ENCODE data around the gene PMPCA.

Gene PMPCA
- total RNA-seq = 72.0 to 76.6 reads per million in 2 donors

DNA sequence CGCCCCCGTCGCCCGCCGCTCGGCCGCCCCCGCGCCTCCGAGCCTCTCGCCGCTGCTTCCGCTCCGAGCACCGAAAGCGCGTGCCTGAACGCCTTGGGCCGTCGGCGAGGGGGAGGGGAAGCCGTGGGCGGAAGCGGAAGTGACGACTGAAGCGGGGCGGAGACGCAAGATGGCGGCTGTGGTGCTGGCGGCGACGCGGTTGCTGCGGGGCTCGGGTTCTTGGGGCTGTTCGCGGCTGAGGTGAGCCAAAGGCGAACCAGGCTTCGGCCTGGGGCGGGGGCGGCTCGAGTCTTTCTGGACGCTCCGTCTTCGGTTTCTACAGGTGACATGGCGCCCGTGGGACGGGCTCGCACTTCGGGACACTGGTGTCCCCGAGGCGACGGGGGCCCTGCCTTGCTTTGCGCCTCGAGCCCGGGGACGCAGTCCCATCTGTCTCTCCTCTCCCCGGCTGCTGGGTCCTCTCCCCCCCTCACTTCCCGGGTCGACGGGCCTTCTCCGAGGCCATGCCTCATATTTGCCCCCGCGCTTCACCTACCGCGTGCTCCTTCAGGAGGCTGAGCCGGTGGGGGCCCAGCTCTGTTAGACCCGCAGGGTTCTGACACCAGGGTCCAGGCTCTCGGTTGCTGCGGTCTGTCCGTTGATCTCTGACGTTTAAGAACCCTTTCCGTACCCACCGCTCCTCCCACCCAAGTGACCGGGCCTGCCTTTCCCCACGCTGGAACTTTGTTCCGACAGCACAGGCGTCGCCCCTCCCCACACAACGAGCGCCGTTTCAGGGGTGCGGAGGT is at the start of gene PMPCA, which contains the start of gene ENTR1:
Gene PMPCA (plus strand): TSS at position 159 of the 788 bp plus-strand sequence. CDS start 11 bp downstream, at position 170.
Gene ENTR1 (minus strand): TSS at position 115 of the 788 bp plus-strand sequence. CDS start 217 bp downstream, outside the sequence.
- DNase-seq = peak; percentile 87

DNA sequence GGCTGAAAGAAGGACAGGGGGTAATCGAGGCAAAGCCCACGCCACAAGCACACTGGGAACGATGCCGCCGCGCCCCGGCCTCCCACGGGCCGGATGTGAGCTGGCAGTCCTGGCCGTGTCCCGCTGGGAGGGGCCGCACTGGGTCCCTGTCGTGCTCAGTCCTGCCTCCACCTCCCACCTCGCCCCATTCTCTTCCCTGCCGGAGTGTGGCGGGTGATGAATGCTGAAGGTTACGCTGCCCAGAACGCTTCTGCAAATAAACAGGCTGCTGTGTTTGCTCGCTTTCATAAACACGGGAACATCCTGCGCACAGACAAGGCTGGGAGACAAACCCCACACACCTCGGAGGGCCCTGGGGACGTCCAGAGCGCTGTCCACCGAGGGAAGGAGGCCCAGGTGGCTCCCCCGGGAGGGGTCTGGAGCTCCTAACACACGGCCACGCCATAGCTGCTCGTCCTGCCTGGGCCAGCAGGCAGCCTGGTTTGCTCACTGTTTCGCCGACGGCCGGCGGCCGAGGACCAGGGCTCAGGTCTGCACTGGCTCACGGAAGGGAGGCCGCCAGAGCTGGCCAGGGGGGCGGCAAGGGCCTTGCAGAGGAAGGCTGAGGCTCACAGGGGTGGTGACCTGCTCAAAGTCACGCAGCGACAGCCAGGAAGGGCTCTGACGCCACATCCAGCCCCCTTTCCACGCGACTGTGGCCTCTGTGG is 49.3 kb upstream of the PMPCA start:
- DNase-seq = no peak

GRCh38 chr9:136361754-136362449 is 48.6 kb upstream of the PMPCA start:
- no peak for DNase-seq

DNA sequence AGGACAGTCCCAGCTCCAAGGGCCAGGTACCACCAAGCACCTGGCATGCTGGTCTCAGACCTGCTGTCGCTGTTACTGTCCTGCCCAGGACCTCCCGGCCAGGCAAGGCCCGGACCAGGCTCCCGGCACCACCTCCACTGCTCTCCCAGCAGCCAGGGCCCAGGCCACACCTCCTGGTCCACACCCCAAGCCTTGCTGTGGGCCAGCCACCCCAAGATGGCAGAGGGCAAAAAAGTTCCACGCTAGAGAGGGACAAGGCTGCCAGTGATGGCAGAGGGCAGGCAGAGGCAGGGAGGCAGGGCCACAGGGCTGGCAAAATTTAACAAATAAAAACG is 48.0 kb upstream of the PMPCA start:
- DNase-seq = no peak

DNA sequence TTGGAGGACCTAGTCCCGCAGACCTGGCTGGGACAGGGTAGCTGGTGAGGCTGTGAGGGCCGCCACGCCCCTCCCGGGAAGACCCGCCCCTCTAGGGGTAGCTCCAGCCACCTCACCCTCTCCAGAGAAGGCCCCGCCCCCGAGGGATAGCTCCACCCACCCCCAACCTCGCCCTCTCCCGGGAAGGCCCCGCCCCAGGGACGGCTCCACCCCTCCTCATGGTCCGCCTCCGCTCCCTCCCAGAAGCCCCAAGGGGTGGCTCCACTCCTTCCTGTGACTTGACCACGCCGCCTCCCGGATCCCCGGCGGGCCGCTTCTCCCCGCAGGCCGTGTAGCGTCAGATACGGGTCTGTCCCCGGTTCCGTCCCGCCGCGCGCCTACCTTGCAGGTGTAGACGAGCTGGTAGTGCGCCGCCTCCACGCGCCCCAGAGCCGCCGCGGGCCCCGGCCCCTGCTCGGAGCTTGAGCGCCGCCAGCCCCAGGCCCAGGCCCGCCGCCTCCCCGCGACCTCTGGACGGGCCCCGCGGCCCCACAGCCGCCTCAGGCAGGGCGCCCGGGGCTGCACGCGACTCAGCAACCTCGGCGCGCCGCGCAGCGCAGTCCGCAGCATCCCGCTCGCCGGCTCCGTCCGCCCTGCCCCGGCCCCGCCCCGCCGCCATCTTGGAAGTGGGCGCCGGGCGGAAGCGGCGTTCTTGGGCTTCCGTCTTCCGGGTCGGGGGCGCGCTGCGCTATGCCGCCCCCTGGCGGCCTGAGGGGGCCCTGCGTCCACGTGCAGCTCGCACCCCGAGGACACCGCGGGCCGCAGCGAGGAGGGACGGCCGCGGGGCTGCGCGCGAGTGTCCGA is 47.1 kb upstream of the PMPCA start, which contains the start of gene DNLZ:
Gene DNLZ (minus strand): TSS at position 639 of the 843 bp plus-strand sequence. CDS start 30 bp downstream, at position 609.
- DNase-seq = peak; percentile 78

DNA sequence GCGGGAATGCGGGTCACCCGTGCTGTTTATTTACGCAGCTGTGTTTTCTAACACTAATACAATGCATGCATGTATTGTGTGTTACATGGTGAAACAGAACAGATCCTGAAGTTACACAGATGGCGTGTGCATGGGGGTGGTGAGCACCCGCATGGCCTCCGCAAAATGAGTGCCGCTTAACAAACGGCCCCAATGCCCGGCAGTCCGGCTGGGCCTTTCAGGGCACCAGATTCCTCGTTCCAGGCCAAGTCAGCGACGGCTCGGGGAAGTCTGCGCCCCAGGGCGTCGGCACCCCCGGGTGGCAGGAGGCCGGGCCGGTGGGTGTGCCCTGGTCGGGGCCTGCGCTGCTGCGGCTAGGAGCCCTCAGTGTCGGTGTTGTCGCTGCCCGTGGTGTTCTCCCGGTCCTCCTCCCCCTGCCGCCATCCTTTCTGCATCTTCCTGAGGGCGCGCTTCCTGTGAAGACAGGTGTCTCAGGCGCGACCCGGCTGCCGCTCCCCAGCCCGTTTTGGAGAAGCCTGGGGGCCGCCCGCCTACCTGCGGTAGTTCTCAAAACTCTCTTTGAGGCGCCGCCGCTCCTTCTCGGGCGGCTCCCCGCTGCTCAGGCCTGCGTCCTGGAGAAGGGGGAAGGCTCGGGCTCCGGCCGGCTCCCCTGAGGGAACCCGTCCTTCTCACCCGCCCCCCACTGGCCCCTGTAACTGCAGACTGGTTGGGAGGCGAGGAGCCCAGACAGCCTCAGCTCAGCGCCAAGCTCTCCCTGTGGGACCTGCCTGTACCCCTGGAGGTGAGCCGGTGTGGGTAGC is 46.3 kb upstream of the PMPCA start:
- DNase-seq = no peak

DNA sequence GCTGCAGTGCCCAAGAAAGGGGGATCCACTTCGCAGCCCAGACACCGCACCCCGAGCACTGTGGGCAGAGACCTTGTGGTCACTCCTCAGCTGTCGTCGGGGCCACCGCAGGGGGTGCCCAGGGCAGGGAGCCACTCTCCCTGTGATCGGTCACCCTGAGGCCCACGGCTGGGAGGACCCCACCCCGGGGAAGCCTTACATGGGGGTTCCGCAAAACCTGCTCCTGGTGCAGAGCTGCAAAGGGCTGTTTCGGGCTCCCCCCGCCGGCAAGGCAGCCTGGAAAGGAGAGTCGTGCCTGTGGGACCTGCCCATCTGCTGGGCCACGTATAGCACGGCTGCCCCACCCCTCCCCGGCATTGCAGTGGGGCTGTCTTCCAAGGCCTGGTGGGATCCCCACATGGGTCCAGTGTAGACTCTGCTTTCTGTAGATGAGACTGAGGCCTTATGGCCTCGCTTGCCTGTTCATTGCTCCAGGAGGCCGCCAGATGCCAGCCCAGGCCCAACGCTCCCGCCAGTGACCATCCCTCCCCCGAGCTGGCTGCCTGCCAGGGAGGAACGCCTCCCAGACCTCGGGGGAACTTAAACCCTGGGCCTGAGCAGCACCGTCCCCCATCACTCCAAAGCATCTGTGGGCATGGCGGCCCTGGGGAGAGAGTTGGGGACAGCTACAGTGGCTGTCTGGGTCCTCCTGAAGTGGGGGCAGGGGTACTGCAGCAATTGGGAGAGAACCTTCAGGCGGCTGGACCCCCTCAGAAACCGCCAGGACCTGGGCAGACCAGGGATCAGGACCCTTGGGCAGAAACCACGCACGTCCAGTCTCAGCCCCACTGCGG is 45.3 kb upstream of the PMPCA start:
- DNase-seq = no peak

GRCh38 chr9:136365775-136366222 is 44.7 kb upstream of the PMPCA start:
- DNase-seq = no peak

GRCh38 chr9:136366826-136367225 is 43.6 kb upstream of the PMPCA start:
- DNase-seq = no peak

- no peak for DNase-seq
These were observed 42.9 kb upstream of the PMPCA start for GRCh38 chr9:136367296-136368145.

GRCh38 chr9:136368190-136368589 is 42.3 kb upstream of the PMPCA start:
- DNase-seq = no peak

DNA sequence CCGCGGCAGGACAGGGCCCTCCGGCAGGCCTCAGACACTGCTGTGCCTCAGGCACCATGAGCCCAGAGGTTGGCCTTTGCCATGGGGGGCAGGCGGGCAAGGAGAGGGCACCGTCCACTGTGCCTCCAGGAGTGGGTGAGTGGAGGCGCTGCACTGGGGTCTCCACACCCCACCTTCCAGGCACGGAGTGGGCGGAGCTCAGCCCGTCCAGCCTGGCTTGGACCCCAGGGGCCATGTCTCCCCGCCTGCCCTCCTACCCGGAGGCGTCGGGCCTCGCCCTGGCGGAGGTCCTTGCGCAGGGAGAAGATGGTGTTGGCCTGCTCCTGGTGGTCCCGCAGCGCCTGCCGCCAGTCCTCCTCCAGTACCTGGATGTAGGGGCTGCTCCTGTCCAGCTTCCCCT is 40.4 kb upstream of the PMPCA start:
- DNase-seq = no peak

- no peak for DNase-seq
These were observed 39.5 kb upstream of the PMPCA start for GRCh38 chr9:136370687-136371532.

GRCh38 chr9:136371533-136371880 is 39.0 kb upstream of the PMPCA start:
- no peak for DNase-seq

DNA sequence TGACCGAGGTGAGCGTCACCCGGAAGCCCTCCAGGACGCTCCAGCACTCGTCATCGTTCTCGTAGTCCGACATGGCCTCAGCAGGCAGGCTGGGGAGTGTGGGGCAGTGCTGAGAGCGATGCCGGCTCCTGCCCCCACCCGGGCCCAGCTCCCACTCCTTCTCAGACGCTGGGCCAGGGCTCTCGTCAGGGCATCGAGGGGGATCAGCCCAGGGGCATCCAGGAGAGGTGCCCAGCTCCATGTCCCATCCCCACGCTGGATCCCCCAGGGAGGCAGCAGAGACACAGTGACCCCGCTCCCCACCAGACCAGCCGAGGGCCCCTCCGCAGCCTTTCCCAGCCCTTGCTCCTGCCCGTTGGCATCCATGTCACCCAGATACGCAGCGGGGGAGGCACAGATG is 38.5 kb upstream of the PMPCA start:
- no peak for DNase-seq

GRCh38 chr9:136372561-136373299 is 37.7 kb upstream of the PMPCA start:
- DNase-seq = no peak

DNA sequence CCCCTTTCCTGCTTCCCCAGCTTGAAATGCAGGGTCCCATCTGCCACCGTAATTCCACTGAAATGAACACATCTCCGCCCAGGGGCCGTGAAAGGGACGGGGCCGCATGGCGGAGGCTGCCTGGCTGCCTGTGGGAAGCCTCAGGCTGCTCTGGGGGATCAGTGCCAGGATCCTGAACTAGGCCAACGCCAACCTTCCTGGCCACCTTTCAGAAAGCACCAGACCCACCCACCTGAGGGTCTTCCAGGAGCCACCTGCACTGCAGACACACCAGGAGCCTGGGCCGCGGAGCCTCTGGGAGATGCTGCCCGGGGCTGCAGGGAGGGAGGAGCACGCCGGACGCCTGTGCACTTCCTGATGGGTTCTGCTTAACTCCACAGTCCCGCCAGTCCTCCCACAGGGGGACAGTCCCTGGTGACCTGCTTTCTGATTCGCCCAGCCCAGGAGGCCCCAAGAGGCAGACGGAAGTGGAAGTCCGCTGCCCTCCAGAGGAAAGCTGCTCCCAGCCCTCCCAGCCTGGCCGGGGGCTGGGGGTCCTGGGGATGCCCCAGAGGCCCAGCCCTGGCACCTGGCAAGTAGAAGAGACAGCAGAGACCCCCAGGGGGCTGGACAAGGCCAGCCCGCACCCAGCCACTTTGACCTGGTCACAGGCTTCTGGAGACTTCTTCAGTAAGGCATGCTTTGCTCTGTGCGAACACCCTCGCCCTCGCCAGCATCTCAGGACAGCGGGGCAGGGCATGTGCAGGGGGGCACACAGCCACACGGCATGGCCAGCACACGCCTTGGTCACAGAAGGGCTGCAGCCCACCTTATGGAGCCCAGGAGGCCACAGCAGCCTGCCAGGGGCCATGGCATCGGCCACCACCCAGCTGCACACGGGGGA is 36.9 kb upstream of the PMPCA start, which contains the start of gene CARD9:
Gene CARD9 (minus strand): TSS at position 370 of the 883 bp plus-strand sequence. CDS start 1,591 bp downstream, outside the sequence.
- DNase-seq = no peak
